Skeletal muscle satellite cell (primary cell): ENCODE measurements around the gene RAD51C.
"Not testable (repeated sequence)": the region's sequence is repeated elsewhere in the genome, so short reads cannot be mapped to it uniquely, and the experiment has no call there.

Experiments
- H3K27me3 ChIP-seq: 2 replicates; pipeline ENCODE4 v1.7.0; 2013; ENCODE audit warnings: low read length; ENCODE audit not compliant: control insufficient read depth, insufficient read depth
- H3K36me3 ChIP-seq: 2 replicates; pipeline ENCODE4 v1.7.0; 2013; ENCODE audit warnings: mild to moderate bottlenecking, control low read depth, low read length; ENCODE audit not compliant: insufficient read depth
- H3K4me1 ChIP-seq: 2 replicates; pipeline ENCODE4 v1.7.0; 2013; ENCODE audit warnings: low read length; ENCODE audit not compliant: control insufficient read depth, insufficient read depth
- H3K4me2 ChIP-seq: 2 replicates; pipeline ENCODE4 v1.7.0; 2013; ENCODE audit warnings: mild to moderate bottlenecking, low read length
- H3K4me3 ChIP-seq: 2 replicates; pipeline ENCODE4 v1.7.0; 2013; ENCODE audit warnings: low read length
- H3K9ac ChIP-seq: 2 replicates; pipeline ENCODE4 v1.7.0; 2013; ENCODE audit warnings: mild to moderate bottlenecking, low read depth, low read length, moderate library complexity
- H3K9me3 ChIP-seq: replicated peaks from 2 replicates; pipeline ENCODE4 v1.7.0; 2013; ENCODE audit warnings: mild to moderate bottlenecking, control low read depth, low read length

The RAD51C gene

DNA sequence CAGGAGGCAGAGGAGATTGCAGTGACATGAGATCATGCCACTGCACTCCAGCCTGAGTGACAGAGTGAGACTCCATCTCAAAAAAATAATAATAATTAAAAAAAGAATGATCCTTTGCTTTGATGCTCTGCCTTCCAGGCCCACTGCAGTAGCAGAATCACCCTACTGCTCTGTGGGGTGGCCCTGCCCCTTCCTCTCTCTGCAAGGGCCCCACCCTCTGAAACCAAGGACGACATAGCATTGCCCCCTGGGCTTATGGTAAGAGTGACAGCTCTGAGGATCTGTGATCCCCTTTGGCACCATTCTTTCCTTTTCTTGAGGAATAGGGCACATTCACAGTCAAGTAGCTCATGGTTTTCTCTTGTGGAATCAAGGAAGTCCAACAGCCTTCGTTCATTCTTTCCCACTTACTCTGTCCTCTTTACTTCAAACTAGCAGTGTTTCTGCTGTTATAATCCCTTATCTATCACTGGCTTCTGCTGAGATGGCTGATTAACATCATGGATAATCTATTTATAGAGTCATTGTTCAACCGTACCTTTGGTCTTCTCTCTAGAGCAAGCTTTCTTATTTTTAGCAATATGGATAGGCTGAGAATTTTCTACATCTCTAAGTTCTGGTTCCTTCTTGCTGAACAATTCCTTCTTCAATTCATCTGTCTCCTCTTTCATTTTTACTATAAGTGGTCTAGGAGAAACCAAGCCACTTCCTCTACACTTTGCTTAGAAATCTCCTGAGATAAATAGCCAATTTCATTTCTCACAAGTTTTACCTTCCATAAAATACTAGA lies 14.1 kb downstream of the RAD51C start:
- Histone ChIP-seq H3K4me1 (peaks cover 4% of the 10 kb centered on the region), H3K4me3 (no peak overlapping the region), H3K9ac (no peak overlapping the region), H3K4me2 (no peak overlapping the region), H3K36me3 (peaks cover 5% of the 10 kb centered on the region), H3K9me3 (no peaks in the 10 kb centered on the region), H3K27me3 (no peaks in the 10 kb centered on the region)

DNA sequence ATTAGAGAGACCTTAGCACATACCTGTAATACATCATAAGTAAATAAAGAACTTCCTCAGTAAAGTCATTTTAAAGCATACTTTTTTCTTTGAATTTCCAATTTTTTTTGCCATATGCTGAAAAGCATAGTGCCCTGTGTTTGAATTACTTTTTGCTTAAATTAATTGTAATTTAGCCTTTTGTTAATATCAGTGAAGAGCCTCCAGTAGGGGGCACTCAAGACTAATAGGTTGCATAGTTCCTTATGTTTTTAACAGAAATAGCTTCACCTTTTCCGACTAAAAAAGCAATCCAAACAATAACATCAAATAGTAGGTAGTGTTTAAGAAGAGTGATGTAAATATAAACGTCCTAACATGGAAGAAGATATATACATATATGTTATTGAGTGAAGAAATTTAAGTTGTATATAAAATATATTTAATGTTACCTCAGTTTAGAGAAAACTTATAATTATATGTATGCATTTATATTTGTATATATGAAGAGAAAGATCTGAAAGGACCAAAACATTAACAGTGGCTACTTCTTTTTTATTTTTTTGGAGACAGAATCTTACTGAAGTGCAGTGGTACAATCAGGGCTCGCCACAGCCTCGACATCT lies 18.6 kb downstream of the RAD51C start:
- H3K27me3 ChIP-seq = no peaks in the 10 kb centered on the region
- H3K9me3 ChIP-seq = no peaks in the 10 kb centered on the region
- no peak overlapping the region for H3K9ac ChIP-seq
- H3K4me3 ChIP-seq = no peak overlapping the region
- no peak overlapping the region for H3K4me2 ChIP-seq
- H3K36me3 ChIP-seq = peaks cover 5% of the 10 kb centered on the region
- H3K4me1 ChIP-seq = no peaks in the 10 kb centered on the region

DNA sequence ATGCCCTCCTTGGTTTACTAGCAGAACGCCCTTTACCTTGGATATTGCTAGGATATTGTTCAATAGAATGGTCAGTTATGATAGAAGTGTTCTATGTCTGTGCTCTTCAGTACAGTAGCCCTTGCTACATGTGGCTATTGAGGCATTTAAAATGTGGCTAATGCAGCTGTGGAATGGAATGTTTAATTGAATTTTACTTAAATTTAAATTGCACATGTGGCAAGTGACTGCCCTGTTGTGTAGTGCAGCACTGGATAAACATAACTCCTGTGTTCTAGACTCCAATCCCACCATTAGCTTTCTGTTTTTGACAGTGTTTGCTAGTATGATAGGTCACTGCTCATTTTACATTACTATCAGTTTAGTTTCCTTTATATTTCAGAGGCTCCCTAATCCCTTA lies 29.9 kb downstream of the RAD51C start:
- Histone ChIP-seq H3K36me3 (no peaks in the 10 kb centered on the region), H3K4me2 (no peak overlapping the region), H3K9me3 (no peaks in the 10 kb centered on the region), H3K9ac (no peak overlapping the region), H3K27me3 (no peaks in the 10 kb centered on the region), H3K4me1 (no peaks in the 10 kb centered on the region), H3K4me3 (no peak overlapping the region)

DNA sequence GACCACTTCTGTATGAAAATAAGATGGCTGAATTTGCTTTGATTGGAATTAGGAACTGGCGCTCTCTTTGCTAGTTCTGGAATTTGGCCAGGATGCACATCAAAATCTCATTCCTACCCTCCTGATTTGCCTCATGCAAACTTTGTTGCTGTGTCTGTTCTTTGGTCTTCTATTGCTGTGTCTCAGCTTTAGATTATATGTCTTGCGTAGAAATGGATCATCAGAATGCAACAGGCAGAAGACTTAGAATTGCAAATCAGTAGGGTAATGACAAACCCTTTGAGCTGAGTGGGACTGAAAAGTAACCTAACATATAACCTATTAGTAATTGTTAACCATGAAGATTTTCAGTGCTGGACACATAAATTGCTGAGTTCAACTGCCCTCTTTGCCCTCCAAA lies 30.3 kb downstream of the RAD51C start:
- no peaks in the 10 kb centered on the region for H3K4me1 ChIP-seq
- no peaks in the 10 kb centered on the region for H3K36me3 ChIP-seq
- H3K9me3 ChIP-seq = no peaks in the 10 kb centered on the region
- no peak overlapping the region for H3K4me2 ChIP-seq
- no peak overlapping the region for H3K9ac ChIP-seq
- H3K27me3 ChIP-seq = no peaks in the 10 kb centered on the region
- no peak overlapping the region for H3K4me3 ChIP-seq

DNA sequence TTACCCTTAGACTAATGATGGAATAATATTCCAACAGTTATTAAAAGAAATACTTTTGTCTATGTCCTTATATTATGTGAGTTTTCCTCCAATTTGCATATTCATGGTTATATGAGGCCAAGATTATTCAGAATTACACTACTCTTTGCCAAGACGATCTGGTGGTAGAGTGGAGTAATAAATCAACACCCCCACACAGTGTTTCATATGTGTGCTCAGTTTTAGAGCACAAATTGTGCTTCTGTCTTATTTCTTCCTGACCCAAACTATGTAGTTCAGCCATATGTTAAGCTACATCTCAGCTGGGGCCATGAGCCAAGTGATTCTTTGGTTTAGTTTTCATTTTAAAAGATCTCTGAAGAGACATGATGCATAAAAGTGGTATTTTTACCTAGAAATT lies 36.4 kb downstream of the RAD51C start:
- H3K36me3 ChIP-seq = no peaks in the 10 kb centered on the region
- H3K27me3 ChIP-seq = no peaks in the 10 kb centered on the region
- no peak overlapping the region for H3K4me3 ChIP-seq
- H3K9ac ChIP-seq = no peak overlapping the region
- no peaks in the 10 kb centered on the region for H3K4me1 ChIP-seq
- no peaks in the 10 kb centered on the region for H3K9me3 ChIP-seq
- no peak overlapping the region for H3K4me2 ChIP-seq

DNA sequence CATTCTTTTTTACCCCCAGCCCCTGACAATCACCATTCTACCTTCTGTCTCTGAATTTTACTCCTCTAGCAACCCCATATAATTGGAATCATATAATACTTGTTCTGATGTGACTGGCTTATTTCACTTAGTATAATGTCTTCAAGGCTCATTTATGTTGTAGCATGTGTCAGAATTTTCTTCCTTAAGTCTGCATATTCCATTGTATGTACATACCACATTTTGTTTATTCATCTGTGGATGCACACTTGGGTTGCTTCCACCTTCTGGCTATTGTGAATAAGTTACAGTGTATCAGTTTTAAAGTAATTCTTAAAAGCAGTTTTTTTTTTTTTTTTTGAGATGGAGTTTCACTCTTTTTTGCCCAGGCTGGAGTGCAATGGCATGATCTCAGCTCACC lies 38.5 kb downstream of the RAD51C start:
- Histone ChIP-seq H3K9ac (no peak overlapping the region), H3K36me3 (no peaks in the 10 kb centered on the region), H3K4me3 (no peak overlapping the region), H3K27me3 (no peaks in the 10 kb centered on the region), H3K9me3 (no peaks in the 10 kb centered on the region), H3K4me1 (no peaks in the 10 kb centered on the region), H3K4me2 (no peak overlapping the region)

DNA sequence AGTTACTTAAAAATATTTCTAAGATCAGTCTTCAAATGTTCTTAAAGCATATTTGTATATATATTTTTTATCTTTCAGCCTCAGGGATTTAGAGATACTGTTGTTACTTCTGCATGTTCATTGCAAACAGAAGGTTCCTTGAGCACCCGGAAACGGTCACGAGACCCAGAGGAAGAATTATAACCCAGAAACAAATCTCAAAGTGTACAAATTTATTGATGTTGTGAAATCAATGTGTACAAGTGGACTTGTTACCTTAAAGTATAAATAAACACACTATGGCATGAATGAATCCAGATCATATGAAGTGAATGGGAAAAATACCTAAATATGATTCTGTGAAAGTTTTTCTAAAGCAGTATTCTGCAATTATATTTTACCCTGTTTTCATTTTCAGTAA lies 41.6 kb downstream of the RAD51C start:
- Histone ChIP-seq H3K4me2 (no peak overlapping the region), H3K36me3 (no peaks in the 10 kb centered on the region), H3K9ac (no peak overlapping the region), H3K4me1 (no peaks in the 10 kb centered on the region), H3K27me3 (no peaks in the 10 kb centered on the region), H3K9me3 (no peaks in the 10 kb centered on the region), H3K4me3 (no peak overlapping the region)

DNA sequence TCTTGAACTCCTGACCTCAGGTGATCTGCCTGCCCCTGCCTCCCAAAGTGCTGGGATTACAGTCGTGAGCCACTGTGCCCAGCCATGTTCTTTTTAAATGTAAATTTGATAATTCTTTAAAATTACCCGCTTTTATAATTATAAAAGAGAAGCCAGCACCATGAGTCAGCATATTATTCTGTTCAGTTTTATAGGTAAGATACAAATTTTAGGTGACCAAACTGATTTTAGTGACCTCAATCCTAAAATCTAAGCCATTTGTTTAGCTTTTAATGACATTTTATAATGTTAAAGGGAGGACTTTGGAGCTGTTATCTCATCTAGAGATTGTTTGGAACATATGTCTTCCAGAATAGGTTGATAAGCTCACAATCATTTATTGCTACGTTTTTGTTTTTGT lies 42.4 kb downstream of the RAD51C start:
- H3K36me3 ChIP-seq = no peaks in the 10 kb centered on the region
- H3K4me2 ChIP-seq = no peak overlapping the region
- no peak overlapping the region for H3K9ac ChIP-seq
- H3K27me3 ChIP-seq = no peaks in the 10 kb centered on the region
- H3K9me3 ChIP-seq = no peaks in the 10 kb centered on the region
- no peak overlapping the region for H3K4me3 ChIP-seq
- H3K4me1 ChIP-seq = no peaks in the 10 kb centered on the region

DNA sequence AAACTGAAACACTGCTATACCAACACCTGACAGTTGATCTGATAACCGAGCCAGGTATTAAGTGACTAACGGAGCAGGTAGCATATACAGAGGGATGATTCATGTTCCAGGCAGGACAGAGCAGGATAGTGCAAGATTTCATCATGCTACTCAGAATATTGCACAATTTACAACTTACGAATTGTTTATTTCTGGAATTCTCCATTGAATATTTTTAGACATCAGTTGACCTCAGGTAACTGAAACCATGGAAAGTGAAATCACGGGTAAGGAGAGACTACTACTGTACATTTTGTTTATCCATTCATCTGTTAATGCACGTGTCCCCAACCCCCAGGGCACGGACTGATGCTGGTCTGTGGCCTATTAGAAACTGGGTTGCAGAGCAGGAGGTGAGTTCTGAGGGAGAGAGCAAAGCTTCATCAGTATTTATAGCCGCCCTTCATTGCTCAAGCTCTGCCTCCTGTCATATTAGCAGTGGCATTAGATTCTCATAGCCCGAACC lies 48.8 kb downstream of the RAD51C start:
- Histone ChIP-seq H3K4me3 (no peak overlapping the region), H3K36me3 (no peaks in the 10 kb centered on the region), H3K4me2 (no peak overlapping the region), H3K27me3 (no peaks in the 10 kb centered on the region), H3K4me1 (no peaks in the 10 kb centered on the region), H3K9ac (no peak overlapping the region), H3K9me3 (no peaks in the 10 kb centered on the region)

DNA sequence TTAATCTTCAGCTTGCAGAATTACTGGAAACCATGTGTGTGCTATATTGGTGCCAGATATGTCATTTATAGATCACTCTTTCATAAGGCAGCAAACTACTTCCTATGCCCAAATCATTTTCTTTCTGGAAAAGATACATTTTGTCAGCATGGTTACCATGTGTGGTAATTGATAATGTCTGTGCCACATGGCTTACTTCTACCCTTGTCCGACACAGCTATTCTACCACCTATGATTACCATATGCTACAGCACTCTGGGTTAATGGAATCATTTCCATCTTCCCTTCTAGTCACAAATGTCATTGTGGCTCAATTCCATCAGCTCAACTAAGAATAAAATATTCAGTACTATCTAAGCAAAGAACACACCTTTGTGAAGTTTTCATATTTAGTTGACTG lies 55.3 kb downstream of the RAD51C start:
- Histone ChIP-seq H3K4me1 (no peaks in the 10 kb centered on the region), H3K4me3 (no peak overlapping the region), H3K36me3 (no peaks in the 10 kb centered on the region), H3K9me3 (no peaks in the 10 kb centered on the region), H3K4me2 (no peak overlapping the region), H3K9ac (no peak overlapping the region), H3K27me3 (peaks cover 3% of the 10 kb centered on the region)

DNA sequence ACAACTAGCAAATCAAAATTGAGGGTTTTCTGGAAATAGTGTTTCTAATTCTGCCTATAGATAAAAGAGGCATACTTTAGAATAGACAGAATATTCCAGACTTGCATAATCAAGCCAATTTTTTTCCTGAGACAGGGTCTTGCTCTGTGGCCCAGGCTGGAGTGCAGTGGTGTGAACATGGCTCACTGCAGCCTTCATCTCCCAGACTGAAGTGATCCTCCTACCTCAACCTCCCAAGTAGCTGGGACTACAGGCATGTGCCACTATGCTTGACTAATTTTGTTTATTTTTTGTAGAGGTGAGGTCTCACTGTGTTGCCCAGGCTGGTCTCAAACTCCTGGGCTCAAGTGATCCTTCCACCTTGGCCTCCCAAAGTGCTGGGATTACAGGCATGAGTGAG lies 57.2 kb downstream of the RAD51C start:
- not testable (repeated sequence) for H3K4me1 ChIP-seq, H3K9me3 ChIP-seq, H3K9ac ChIP-seq, H3K4me3 ChIP-seq, H3K4me2 ChIP-seq, H3K36me3 ChIP-seq
- peaks cover 16% of the 10 kb centered on the region for H3K27me3 ChIP-seq

DNA sequence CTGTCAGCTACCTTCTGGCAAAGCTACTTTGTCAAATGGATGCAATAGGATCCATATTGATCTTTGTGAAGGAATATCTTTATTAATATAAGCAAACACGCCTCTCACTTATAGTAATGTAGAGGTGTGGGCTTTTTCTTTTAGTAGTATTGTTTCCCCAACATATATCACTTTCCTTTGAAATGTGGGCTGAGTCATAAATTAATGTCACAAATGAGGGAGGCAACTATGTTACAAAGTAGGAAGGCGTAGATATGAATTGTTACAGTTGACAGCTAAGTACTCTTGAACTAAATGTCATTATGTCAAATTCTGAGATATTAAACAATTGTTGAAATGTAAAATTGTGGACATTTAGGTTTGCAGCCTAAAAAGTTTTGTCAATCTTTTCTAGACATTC lies 60.6 kb downstream of the RAD51C start:
- no peak overlapping the region for H3K4me3 ChIP-seq
- no peak overlapping the region for H3K4me2 ChIP-seq
- H3K27me3 ChIP-seq = peaks cover 47% of the 10 kb centered on the region
- no peak overlapping the region for H3K9ac ChIP-seq
- no peaks in the 10 kb centered on the region for H3K36me3 ChIP-seq
- H3K4me1 ChIP-seq = peaks cover 14% of the 10 kb centered on the region
- H3K9me3 ChIP-seq = no peaks in the 10 kb centered on the region
